Nephron progenitor cell (in vitro differentiated cells): ENCODE data around the gene ACP1.
A peak's percentile ranks its signal among the peaks of the same experiment; 100 is the strongest.

Experiments
- DNase-seq: peaks from one replicate; pipeline ENCODE4 v3.0.0; 2021
- H3K27ac Mint-ChIP-seq: 2 replicates; pipeline ENCODE4 v1.8.0; 2021; ENCODE audit warnings: mild to moderate bottlenecking, moderate library complexity, mixed read lengths
- H3K27me3 Mint-ChIP-seq: 2 replicates; pipeline ENCODE4 v1.8.0; 2021; ENCODE audit warnings: mild to moderate bottlenecking, low read depth, mixed read lengths; ENCODE audit not compliant: poor library complexity
- H3K36me3 Mint-ChIP-seq: 2 replicates; pipeline ENCODE4 v1.8.0; 2021; ENCODE audit warnings: low read depth, mixed read lengths
- H3K4me1 Mint-ChIP-seq: 2 replicates; pipeline ENCODE4 v1.8.0; 2021; ENCODE audit warnings: mixed read lengths
- H3K4me3 Mint-ChIP-seq: 2 replicates; pipeline ENCODE4 v1.8.0; 2021; ENCODE audit warnings: mild to moderate bottlenecking, moderate library complexity, mixed read lengths
- H3K9me3 Mint-ChIP-seq: 2 replicates; pipeline ENCODE4 v1.8.0; 2021; ENCODE audit warnings: mild to moderate bottlenecking, moderate library complexity, mixed read lengths
- CTCF ChIP-seq: fragments of 200-600 bp; sonication (generic); IDR thresholded peaks from 2 replicates; pipeline ENCODE4 v1.5.0; 2021; ENCODE audit warnings: antibody characterized with exemption

The ACP1 gene

GRCh38 chr2:287471-287885 lies 22.7 kb downstream of the ACP1 start:
- DNase-seq: peak; percentile 50
- TF ChIP-seq CTCF: no peak
- Mint-ChIP-seq H3K4me1 (peaks cover 11% of the 10 kb centered on the region), H3K9me3 (no peaks in the 10 kb centered on the region), H3K27me3 (peaks cover 75% of the 10 kb centered on the region), H3K27ac (no peak overlapping the region), H3K4me3 (peak overlapping the region; percentile 74), H3K36me3 (no peaks in the 10 kb centered on the region)

- Mint-ChIP-seq H3K27ac (no peak within 1 kb of the TSS), H3K27me3 (peaks cover 82% of the 10 kb centered on the region), H3K9me3 (no peaks in the 10 kb centered on the region), H3K4me1 (peaks cover 11% of the 10 kb centered on the region), H3K4me3 (peak within 1 kb of the TSS; percentile 74), H3K36me3 (no peaks in the 10 kb centered on the region)
- TF ChIP-seq CTCF: no peak
- peak; percentile 61 for DNase-seq
Measured at GRCh38 chr2:287911-288757, 23.4 kb downstream of the ACP1 start, which contains the start of gene ALKAL2. ALKAL2 (minus strand) TSS chr2:288091; CDS start chr2:287835, 256 bp downstream.

GRCh38 chr2:288758-289361 lies 24.1 kb downstream of the ACP1 start:
- no peak overlapping the region for H3K27ac Mint-ChIP-seq
- no peak for TF ChIP-seq CTCF
- H3K27me3 Mint-ChIP-seq: peaks cover 79% of the 10 kb centered on the region
- peak; percentile 25 for DNase-seq
- no peaks in the 10 kb centered on the region for H3K9me3 Mint-ChIP-seq
- H3K4me3 Mint-ChIP-seq: peak overlapping the region; percentile 54
- peaks cover 11% of the 10 kb centered on the region for H3K4me1 Mint-ChIP-seq
- no peaks in the 10 kb centered on the region for H3K36me3 Mint-ChIP-seq

- peak overlapping the region; percentile 80 for H3K4me3 Mint-ChIP-seq
- H3K4me1 Mint-ChIP-seq: peaks cover 14% of the 10 kb centered on the region
- H3K36me3 Mint-ChIP-seq: no peaks in the 10 kb centered on the region
- no peak overlapping the region for H3K27ac Mint-ChIP-seq
- peaks cover 78% of the 10 kb centered on the region for H3K27me3 Mint-ChIP-seq
- H3K9me3 Mint-ChIP-seq: no peaks in the 10 kb centered on the region
- peak; percentile 37 for DNase-seq
- TF ChIP-seq CTCF: no peak
Measured at GRCh38 chr2:289362-290089, 24.8 kb downstream of the ACP1 start.

GRCh38 chr2:290090-290722 lies 25.5 kb downstream of the ACP1 start:
- H3K27me3 Mint-ChIP-seq: peaks cover 77% of the 10 kb centered on the region
- H3K27ac Mint-ChIP-seq: no peak overlapping the region
- H3K36me3 Mint-ChIP-seq: no peaks in the 10 kb centered on the region

More at GRCh38 chr2:290090-290722, 25.5 kb downstream of the ACP1 start:
- Mint-ChIP-seq H3K4me3 (peak overlapping the region; percentile 80), H3K4me1 (peaks cover 17% of the 10 kb centered on the region), H3K9me3 (no peaks in the 10 kb centered on the region)
- TF ChIP-seq CTCF: peak; percentile 61
- peak; percentile 73 for DNase-seq
